ENCODE data around the gene DAG1.
A peak's percentile ranks its signal among the peaks of the same experiment; 100 is the strongest.

Gene DAG1

DNA sequence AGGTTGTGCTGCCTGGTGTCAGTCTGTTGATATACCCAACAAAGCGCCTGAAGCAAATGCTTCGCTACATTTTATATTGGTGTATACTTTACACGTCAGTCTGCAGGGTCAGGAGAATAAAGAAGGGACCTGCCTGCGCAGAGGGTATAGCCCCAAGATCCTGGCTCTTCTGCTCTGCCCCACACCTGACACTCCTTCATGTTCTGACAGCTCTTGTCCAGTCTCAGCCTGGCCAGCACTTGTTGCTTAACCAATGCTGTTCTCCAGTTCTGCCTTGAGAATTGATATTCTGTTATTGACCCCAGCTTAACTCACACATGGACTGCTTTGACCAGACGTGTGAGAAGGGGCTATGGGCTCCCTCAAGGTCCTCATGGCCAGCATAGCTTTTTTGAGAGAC, 48.4 kb downstream of the DAG1 start:
- DNase-seq (ENCODE audit: low read depth), result no peak

DNA sequence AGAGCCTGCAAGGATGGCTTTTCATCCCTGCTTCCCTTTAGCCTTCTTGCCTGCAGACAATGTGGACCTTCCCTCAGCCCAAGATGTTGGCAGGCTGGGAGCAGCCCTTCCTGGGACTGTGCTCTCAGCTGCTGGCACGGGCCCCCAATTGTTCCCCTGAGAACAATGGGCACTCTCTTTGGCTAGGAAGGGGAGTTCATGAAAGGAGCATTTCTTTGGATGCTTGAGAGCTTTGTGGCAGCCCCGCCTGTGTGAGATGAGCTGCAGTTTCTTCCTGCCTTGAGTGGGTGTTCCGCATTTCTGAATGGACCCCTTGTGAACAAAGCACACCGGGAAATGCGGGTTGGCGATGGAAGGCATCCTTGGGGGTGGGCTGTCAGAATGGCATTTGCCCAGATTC, 49.2 kb downstream of the DAG1 start:
- no peak for DNase-seq (ENCODE audit: low read depth)

DNA sequence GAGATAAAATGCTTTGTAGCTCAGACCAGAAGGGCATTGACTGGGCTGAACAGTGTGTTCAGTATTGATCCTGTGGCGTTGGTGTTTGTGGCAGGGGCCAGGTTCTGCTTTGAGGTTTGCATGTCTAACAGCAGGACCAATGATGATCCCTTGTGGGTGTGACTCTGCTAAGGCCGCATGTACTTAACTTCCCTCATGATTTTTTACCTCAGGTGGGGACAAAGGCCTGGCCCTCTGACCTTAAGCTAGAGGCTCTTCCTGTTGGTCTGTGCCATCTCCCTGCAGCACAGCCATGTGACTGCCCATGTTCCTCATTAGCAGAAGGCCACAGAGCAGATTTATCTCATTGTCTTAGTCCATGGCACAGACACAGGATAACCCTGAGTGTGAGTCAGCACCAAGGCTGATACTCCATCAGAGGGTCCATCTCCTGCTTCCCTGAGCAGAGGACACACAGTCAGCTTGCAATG, 49.9 kb downstream of the DAG1 start:
- no peak for DNase-seq (ENCODE audit: low read depth)

DNA sequence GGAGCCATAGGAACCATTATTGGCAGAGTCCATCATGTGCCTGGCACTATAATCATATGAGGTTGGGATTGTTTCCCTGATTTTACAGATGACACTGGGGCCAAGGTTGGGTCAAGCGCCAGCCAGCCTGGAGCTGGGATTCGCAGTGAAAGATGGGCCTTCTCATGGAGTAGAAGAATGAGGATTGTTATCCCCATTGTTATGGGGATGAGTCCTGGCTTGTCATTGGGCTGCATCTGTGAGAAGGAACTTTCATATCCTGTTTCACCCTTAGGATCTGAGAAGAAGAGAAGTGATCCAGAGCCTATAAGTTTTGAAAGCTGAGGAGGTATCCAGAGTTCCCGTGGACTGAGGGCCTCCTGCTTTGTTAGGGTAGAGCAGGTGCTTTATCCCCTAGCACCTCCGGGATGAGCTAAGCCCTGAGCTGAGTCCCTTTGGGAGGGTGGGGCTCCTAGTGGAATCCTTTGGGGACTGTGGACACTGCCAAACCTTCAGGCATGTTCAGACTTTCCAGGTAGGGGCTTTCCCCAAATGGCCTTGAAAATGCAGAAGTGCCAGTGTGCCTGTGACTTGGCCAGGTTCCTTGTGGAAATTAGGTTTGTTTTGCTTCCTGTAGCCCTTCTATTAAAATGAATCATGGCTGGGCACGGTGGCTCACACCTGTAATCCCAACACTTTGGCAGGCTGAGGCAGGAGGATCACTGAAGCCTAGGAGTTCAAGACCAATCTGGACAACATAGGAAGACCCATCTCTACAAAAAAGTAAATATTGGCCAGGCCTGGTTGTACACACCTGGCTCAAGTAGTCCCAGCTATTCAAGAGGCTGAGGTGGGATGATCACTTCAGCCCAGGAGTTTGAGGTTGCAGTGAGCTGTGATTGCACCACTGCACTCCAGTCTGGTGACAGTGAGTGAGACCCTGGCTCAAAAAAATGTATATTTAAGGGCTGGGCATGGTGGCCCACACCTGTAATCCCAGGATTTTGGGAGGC, 54.0 kb downstream of the DAG1 start:
- DNase-seq (ENCODE audit: low read depth), result no peak

DNA sequence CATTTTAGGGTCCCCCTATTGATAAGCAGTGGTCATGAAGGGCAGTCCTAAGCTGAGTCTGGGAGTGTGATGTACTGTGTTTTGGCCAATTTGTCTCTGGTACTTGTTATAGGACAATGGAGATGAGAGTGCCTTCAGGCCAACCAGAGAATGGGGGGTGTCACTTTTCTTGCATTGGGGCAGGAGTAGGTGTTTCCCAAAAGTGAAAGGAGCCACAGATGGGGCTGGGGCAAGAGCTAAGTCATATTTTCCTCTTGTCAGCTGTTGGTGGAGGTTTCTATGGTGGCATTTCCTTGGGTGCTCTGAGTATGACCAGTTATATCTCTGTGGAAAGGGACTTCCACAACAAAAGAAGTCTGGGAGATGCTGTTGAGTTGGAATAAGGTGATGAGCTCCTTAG, 59.5 kb downstream of the DAG1 start:
- DNase-seq (ENCODE audit: low read depth), result no peak

DNA sequence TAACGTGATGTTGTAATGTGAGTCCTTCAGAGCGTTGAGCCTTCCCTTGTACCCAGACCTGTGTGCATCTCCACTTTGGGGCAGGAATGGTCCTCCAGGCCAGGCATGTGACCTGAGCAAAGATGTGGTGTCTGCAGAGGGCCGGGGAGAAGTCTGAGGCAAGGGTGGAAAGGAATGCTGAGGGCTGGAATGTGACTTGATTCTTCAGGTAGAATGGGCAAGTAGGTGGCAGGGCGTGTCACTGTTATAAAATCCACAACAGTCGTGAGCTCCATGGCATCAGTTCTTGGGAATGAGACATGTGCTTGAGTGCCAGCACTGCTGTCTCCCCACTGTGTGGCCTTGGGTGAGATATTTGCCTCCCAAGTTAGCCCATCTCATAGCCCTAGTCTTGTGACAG, 60.2 kb downstream of the DAG1 start:
- DNase-seq (ENCODE audit: low read depth), result no peak

DNA sequence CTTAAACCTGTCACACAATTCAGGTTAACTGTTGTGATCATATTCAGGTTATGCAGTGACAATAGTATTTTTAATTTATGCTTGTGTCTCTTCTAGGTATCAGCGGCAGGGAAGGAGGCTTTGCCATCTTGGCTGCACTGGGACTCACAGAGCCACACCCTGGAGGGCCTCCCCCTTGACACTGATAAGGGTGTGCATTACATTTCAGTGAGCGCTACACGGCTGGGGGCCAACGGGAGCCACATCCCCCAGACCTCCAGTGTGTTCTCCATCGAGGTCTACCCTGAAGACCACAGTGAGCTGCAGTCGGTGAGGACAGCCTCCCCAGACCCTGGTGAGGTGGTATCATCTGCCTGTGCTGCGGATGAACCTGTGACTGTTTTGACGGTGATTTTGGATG, 60.6 kb downstream of the DAG1 start:
- DNase-seq (ENCODE audit: low read depth), result no peak

DNA sequence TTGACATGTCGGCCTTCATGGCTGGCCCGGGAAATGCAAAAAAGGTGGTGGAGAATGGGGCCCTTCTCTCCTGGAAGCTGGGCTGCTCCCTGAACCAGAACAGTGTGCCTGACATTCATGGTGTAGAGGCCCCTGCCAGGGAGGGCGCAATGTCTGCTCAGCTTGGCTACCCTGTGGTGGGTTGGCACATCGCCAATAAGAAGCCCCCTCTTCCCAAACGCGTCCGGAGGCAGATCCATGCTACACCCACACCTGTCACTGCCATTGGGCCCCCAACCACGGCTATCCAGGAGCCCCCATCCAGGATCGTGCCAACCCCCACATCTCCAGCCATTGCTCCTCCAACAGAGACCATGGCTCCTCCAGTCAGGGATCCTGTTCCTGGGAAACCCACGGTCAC, 61.2 kb downstream of the DAG1 start:
- no peak for DNase-seq (ENCODE audit: low read depth)

DNA sequence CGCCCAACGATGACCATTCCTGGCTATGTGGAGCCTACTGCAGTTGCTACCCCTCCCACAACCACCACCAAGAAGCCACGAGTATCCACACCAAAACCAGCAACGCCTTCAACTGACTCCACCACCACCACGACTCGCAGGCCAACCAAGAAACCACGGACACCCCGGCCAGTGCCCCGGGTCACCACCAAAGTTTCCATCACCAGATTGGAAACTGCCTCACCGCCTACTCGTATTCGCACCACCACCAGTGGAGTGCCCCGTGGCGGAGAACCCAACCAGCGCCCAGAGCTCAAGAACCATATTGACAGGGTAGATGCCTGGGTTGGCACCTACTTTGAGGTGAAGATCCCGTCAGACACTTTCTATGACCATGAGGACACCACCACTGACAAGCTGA, 61.6 kb downstream of the DAG1 start:
- no peak for DNase-seq (ENCODE audit: low read depth)

DNA sequence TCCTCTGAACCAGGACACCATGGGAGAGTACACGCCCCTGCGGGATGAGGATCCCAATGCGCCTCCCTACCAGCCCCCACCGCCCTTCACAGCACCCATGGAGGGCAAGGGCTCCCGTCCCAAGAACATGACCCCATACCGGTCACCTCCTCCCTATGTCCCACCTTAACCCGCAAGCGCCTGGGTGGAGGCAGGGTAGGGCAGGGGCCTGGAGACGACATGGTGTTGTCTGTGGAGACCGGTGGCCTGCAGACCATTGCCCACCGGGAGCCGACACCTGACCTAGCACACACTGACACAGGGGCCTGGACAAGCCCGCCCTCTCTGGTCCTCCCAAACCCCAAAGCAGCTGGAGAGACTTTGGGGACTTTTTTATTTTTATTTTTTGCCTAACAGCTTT, 63.0 kb downstream of the DAG1 start:
- DNase-seq (ENCODE audit: low read depth), result no peak

DNA sequence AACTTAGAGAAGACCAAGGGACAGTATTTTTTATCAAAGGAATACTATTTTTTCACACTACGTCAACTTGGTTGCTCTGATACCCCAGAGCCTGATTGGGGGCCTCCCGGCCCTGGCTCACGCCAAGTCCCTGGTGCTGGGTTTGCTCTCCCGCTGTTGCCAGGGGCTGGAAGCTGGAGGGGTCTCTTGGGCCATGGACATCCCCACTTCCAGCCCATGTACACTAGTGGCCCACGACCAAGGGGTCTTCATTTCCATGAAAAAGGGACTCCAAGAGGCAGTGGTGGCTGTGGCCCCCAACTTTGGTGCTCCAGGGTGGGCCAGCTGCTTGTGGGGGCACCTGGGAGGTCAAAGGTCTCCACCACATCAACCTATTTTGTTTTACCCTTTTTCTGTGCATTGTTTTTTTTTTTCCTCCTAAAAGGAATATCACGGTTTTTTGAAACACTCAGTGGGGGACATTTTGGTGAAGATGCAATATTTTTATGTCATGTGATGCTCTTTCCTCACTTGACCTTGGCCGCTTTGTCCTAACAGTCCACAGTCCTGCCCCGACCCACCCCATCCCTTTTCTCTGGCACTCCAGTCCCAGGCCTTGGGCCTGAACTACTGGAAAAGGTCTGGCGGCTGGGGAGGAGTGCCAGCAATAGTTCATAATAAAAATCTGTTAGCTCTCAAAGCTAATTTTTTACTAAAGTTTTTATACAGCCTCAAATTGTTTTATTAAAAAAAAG, 63.9 kb downstream of the DAG1 start:
- DNase-seq (ENCODE audit: low read depth), result no peak

DNA sequence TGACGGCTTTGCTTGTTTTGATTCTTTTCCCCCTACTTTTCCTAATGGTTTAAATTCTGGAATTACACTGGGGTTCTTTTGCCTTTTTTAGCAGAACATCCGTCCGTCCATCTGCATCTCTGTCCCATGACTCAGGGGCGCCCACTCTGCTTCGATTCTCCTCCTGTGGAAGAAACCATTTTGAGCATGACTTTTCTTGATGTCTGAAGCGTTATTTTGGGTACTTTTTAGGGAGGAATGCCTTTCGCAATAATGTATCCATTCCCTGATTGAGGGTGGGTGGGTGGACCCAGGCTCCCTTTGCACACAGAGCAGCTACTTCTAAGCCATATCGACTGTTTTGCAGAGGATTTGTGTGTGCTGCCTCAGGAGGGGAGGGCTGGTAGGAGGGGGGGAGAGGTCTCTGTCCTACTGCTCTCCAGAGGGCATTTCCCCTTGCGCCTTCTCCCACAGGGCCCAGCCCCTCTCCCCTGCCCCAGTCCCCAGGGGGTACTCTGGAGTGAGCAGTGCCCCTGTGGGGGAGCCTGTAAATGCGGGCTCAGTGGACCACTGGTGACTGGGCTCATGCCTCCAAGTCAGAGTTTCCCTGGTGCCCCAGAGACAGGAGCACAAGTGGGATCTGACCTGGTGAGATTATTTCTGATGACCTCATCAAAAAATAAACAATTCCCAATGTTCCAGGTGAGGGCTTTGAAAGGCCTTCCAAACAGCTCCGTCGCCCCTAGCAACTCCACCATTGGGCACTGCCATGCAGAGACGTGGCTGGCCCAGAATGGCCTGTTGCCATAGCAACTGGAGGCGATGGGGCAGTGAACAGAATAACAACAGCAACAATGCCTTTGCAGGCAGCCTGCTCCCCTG, 64.7 kb downstream of the DAG1 start:
- DNase-seq (ENCODE audit: low read depth), result no peak

DNA sequence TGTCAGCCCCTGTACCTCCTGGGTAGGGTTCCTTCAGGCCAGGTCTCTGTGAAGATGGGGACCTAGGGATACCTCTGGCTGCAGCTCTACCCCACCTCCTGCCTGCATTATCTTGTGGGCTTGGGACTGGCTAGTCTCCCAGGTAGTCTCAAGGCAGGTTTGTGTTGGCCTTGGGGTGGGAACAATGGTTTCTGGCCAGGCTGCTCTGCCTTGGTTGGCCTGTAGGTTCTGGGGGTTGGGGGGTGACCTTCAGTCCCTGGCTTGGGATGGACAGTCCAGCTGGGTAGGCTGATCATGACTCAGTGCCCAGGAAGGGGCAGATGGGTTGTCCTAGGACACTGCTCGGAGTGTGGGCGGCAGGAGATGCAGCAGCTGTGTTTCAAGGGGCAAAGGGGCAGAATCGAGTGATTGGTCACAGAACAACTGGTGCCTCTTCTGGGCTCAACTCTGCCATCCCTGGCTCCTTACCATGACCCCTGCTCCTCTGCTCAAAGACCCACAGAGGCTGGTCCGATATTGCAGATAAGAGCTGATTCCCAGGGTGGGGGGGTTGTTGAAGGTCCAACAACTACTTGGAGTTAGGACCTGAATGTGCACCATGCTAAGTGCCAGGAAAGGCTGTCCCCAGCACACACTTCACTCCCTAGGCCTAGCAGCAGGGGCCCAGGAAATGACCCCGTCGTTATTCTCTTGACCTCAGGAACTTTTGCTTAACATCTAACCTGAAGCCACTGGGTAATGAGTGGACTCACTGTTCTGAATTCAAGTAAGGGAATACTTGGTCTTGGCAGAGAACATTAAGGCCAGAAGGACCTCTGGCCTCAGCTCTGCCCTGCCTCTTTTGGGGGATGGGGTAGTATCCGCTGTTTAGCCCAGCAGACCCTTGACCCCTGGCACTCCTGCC, 66.2 kb downstream of the DAG1 start:
- DNase-seq (ENCODE audit: low read depth), result no peak

DNA sequence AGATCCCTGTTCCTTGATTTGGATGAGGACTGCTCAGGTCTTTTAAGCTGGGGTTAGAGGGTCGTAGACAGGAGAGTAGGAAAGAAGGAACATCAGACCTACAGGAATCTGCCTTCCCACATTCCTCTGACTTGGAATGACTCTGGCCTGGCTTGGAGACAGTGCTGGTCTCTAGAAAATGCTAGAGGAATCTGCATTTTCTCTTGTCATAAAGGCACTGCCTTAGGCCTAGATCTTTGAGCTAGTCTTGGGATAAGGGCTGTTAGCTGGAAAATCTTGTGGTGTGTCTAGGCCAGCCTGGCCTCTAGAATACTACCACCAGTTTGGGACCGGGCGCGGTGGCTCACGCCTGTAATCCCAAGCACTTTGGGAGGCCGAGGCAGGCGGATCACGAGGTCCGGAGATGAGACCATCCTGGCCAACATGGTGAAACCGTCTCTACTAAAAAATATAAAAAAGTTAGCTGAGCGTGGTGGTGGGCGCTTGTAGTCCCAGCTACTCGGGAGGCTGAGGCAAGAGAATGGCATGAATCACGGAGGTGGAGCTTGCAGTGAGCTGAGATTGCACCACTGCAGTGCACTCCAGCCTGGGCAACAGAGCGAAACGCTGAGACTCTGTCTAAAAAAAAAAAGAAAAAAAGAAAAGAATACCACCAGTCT, 66.9 kb downstream of the DAG1 start:
- no peak for DNase-seq (ENCODE audit: low read depth)

DNA sequence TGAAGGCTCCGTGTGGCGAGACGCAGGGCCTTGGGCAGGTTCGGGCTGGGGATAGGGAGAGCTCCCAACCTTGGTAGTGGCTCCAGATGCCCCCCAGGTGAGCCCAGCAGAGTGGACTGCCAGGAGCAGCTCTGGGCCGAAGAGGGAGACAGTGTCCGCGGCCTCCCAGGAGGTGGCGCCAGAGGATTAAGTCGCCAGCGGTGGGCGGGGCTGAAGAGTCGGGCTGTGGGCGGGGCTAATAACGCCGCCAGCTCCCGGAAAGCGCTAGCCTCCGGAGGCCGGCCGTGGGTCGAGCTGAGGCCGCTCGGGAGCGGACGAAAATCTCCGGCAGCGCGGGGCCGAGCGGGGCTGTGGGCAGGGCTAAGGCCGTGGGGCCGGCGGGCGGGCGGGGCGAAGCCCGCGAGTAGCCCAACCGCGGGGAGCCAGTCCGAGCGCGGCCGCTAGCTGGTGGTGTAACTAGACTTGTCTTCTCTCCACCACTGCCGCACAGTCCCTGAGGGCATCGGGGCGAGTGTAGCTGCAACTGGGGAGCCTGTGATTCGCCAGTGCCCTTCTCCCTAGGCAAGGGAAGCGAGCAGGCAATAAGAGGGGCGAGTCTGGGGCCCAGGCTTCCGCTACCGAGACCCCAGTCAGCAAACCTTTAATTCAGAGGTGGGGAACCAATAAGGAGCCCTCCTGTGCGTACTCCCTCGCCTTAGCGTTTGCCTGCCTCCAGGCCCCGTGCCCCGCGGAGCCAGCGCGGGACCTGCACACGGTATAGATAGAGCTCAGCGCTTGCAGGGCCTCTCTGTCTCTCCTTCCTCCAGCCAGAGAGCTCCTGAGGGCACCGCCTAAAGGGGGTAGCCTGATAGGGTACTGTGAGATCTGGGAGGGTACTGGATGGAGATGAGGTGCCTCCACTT, 69.8 kb downstream of the DAG1 start:
- DNase-seq (ENCODE audit: low read depth), result peak; percentile 86

DNA sequence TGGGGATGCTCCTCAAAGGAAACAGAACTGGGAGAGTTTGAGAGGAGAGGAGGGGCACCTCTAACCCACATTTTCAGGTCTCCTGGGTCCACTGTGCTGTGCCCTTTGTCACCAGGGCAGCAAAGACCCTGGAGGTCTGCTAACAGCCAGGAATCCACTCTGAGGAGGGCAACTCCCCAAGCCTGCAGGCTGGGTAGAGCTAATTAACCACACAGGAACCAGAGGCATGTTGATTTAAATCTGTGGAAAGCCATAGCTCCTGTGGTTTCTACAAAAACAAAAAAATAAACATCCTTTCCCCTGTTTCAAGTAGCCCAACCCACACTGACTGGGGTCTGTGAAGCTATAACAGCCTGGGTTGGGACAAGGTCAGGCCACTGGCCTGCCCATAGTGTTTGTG, 82.0 kb downstream of the DAG1 start:
- no peak for DNase-seq (ENCODE audit: low read depth)

DNA sequence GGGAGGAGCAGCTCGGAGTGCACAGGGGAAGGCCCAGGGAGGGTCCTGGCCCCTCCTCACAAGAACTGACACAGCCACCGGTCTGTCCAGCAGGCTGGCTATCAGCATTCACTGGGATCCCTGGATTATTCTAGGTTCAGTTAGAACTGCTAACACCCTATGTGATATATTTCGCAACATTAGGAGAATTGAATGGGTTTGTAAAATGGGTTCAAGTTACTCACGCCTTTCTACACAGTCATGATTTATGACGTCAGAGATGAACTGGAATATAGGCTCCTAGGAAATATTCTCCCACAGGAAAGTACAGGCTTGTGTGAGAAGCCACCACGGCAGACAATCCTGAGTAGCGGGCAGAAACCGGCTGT, 83.2 kb downstream of the DAG1 start:
- DNase-seq (ENCODE audit: low read depth), result no peak

DNA sequence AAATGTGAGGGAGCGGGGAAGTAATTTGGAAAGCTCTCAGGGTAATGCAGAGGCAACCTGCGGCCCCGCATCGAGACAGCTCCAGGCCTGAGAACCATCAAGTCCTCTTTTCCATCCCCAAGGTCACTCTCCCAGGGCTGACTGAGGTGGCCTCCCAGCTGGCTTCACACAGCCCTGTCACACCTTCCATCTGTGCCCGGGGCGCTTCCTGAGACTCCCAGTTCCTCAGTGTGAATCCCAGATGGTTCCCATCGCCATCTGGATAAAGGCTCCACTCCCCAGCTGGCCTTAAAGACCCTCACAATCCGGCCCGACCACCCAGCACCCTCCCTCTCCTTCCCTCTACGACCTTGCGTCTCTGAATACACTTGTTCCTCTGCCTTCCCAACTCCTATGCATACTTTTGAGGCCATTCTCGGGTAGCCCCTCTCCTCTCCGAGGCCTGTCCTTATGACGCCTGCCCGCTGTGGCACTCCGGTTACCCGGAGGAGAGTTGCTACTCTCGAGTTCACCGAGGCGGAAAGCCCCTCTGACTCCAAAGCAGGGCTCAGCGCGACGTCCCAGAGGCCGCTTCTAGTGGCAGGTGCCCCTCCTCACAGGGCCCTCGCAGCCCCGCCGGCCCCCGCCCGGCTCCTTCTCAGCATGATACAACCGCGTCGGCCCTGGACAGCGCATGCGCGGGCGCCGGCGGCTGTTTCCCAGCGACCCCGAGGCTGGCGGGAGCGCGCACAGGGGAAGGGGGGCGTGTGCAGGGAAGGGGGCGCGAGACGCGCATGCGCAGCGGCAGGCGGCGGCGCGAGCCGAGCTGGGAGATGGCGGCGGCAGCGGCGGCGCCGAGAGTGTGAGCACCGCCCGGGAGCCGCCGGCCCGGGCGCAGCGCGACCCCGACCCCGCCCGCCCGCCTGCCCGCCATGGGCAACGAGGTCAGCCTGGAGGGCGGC, 83.9 kb downstream of the DAG1 start, which contains the start of gene BSN:
Gene BSN (plus strand): TSS at position 786 of the 941 bp plus-strand sequence. CDS start 126 bp downstream, at position 912.
- peak; percentile 85 for DNase-seq (ENCODE audit: low read depth)
